Measurements from ENCODE around the gene SHC4. TPM values are rescaled to one million over a fixed set of nuclear protein-coding genes. Genes with fewer than 3 reads are reported as not detected.

The SHC4 gene
- total and polyA plus RNA-seq, 2 of the 8 experiments (the other 6 are each of a cell fraction or from before 2014, with no cell fraction given): 0.15 to 0.30 TPM

DNA sequence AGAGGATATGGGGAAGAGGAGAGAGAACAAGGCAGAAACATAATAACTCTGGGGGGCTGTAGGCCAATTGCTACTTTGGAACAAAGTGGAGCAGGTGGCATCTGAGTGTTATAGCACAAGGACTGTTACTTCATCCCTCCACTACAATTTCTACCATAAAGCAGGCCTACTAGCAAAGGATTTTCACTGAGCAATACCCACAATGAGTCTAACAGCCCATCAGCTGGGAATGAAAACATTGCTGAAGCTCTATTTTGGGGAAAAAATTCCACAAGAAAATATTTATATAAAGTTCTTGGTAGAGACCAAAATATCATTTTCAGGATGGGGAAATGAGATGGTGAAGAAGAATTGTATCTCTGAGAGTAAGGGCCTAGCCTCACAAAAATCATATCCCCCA, 3.6 kb upstream of the SHC4 start (continued):
- TF ChIP-seq CBX5 (IDR thresholded peaks at IDR 0.05; ENCODE audit: low read depth, low read length): no peak
- TF ChIP-seq RNF2 (IDR thresholded peaks at IDR 0.05; ENCODE audit: borderline replicate concordance, low read depth, low read length, missing control alignments, poor library complexity, severe bottlenecking): no peak
- TF ChIP-seq TAF7 (optimal IDR thresholded peaks at IDR 0.05; ENCODE audit: borderline replicate concordance, low read depth, low read length): no peak
- TF ChIP-seq FOSL1 (IDR thresholded peaks at IDR 0.05; ENCODE audit: insufficient read depth, low read depth, low read length): no peak
- TF ChIP-seq, protein P1, sequence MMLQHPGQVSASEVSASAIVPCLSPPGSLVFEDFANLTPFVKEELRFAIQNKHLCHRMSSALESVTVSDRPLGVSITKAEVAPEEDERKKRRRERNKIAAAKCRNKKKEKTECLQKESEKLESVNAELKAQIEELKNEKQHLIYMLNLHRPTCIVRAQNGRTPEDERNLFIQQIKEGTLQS (IDR thresholded peaks at IDR 0.05; ENCODE audit: insufficient read depth, low read depth, low read length): no peak
- TF ChIP-seq, protein P2, sequence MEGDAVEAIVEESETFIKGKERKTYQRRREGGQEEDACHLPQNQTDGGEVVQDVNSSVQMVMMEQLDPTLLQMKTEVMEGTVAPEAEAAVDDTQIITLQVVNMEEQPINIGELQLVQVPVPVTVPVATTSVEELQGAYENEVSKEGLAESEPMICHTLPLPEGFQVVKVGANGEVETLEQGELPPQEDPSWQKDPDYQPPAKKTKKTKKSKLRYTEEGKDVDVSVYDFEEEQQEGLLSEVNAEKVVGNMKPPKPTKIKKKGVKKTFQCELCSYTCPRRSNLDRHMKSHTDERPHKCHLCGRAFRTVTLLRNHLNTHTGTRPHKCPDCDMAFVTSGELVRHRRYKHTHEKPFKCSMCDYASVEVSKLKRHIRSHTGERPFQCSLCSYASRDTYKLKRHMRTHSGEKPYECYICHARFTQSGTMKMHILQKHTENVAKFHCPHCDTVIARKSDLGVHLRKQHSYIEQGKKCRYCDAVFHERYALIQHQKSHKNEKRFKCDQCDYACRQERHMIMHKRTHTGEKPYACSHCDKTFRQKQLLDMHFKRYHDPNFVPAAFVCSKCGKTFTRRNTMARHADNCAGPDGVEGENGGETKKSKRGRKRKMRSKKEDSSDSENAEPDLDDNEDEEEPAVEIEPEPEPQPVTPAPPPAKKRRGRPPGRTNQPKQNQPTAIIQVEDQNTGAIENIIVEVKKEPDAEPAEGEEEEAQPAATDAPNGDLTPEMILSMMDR (IDR thresholded peaks at IDR 0.05; ENCODE audit: control extremely low read depth in 1 of 3, insufficient read depth in 1 of 3, low read depth in 1 of 3, low read length in 3 of 3): no peak
